GM18502 (cell line): ENCODE results near the gene ZDHHC3.
A peak's percentile ranks its signal among the peaks of the same experiment; 100 is the strongest.

ENCODE experiments used
- ATAC-seq: cut with Tn5 transposase; IDR thresholded peaks from one replicate; pipeline ENCODE4 v1.9.1; 2021; ENCODE audit warnings: mild to moderate bottlenecking; ENCODE audit not compliant: unreplicated experiment, poor library complexity

ZDHHC3 gene

DNA sequence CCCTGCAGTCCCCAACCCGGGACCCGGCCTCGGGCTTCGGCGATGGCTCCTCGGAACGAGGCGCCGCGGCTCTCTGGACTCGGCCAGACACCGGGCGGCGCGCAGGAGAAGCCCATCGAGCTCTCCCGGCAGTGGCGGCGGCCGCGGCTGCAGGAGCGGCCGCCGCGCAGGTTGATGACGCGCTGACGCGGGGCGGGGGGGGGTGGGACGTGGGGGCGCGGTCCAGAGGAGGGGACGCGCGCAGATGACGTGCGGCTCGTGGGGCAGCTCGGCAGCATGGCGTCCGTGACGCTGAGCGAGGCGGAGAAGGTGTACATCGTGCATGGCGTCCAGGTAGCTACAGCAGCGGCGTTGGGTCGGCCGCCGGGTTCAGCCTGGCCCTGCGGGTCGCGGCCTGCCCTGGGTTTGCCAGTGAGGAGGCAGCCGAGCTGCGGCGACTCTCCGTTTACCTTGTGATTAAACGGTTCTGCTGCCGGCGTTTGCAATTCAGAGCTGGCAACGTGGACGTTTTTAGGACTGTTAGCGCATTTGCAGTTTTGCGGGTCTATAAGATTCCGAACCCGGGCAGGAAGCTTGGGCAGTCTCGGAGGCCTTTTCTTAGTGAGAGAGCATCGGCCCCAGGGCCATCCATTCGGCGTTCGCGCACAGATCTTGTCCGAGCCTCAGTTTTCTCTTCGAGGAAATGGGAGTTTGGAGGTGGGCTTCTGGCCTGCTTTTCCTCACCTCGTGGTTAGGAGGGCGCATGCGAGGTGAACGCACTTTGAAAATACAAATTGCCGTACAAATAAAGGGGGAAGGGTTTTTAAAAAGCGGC, at the start of gene ZDHHC3, which contains the start of gene EXOSC7:
Gene ZDHHC3 (minus strand): TSS at position 173 of the 814 bp plus-strand sequence. CDS start 16,738 bp downstream, outside the sequence.
Gene EXOSC7 (plus strand): TSS at position 243 of the 814 bp plus-strand sequence. CDS start 34 bp downstream, at position 277.
- peak; percentile 81 for ATAC-seq

DNA sequence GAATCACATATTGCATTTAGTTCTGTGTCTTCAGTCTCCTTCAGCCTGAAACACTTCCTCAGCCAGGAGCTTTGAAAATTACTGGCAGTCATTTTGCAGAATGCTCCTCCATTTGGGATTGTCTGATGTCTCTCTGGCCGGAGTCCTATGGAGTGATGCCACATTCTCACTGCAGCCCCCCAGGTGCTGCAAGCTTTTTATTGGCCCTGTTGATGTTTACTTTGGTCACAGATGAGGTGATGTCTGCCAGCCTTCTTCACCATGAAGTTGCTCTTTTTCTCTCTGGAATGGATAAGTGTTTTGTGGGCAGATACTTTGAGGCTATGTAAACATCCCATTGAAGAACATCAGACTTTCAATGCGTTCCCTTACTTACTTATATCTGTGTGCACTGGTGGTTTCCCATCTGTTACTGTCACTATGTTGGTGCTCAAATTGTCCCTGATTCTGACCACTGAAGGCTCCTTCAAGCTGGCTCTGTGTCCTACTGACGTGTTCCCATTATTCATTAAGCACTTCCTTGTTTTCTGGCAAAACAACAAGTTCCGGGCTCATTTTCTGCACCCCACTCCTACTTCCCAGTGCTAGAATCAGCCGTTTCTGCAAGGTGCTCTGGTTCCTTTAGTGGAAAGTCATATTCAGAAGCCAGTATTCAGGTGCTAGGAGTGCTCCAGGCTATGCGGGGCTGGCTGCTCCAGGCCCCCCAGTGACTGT, 48.7 kb upstream of the ZDHHC3 start:
- no peak for ATAC-seq

- ATAC-seq: no peak
These were observed 47.7 kb upstream of the ZDHHC3 start for GRCh38 chr3:45023675-45024074.

GRCh38 chr3:45021524-45022297, 45.7 kb upstream of the ZDHHC3 start:
- ATAC-seq: no peak

- no peak for ATAC-seq
These were observed 44.6 kb upstream of the ZDHHC3 start for GRCh38 chr3:45020534-45020933.

- ATAC-seq: no peak
These were observed 41.8 kb upstream of the ZDHHC3 start for GRCh38 chr3:45017821-45018220.

DNA sequence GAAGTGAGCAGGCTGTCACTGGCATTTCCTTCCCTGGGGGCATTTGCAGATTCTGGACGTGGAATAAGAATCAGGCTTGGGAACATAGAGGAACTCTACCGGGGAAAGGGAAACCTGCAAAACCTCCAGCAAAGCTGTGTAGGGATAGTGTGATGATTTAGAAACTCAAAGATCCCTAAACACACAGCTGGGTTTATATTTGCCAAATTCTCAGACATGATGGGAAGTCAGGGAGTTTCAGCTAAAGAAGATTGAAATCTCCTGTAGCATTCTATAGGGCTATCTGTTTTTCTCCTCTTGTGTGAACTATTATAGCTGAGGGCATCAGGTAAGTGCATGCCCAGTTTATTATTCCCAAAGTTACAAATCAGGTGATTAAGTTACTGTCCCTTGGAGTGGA, 40.9 kb upstream of the ZDHHC3 start:
- ATAC-seq: no peak

DNA sequence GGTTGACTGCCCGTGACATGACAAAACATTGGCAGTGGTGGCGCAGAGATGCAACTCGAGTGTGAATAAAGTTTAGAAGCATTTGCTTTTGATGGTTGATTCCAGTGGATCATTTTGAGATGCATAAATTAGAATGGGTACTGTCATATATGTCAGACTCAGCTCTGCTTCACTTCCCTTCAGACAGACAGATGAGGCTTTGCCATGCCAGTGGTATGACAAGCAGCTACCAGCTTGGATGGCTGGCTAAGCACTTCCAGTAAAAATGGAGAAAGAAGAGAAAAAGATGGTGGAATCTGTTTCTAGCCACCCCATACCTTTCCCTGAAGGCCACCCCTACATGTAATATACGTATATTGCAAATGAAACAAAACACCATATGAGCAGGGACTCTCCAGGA, 36.6 kb upstream of the ZDHHC3 start:
- ATAC-seq: no peak

- no peak for ATAC-seq
These were observed 36.0 kb upstream of the ZDHHC3 start for GRCh38 chr3:45011756-45012508.

GRCh38 chr3:45010811-45011333, 34.9 kb upstream of the ZDHHC3 start:
- no peak for ATAC-seq

DNA sequence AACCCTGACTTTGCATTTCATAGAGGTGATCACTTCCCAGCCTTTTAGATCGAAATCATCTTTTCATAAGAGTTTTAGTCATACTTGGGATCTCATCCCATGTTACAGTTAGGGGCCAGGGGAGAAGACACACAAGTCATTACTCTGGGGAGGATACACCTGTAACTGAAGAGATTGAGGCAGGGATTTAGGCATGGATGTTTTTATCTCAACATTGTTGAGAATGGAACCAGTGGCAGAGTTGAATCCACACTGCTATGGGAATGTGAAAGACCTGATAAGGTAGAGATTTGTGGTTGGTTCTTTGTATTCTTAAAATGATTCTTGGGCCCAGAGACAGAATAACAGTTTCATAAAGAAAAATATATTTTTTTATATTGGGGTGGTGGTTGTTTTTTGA, 33.9 kb upstream of the ZDHHC3 start:
- no peak for ATAC-seq

GRCh38 chr3:45008117-45008516, 32.1 kb upstream of the ZDHHC3 start:
- no peak for ATAC-seq

DNA sequence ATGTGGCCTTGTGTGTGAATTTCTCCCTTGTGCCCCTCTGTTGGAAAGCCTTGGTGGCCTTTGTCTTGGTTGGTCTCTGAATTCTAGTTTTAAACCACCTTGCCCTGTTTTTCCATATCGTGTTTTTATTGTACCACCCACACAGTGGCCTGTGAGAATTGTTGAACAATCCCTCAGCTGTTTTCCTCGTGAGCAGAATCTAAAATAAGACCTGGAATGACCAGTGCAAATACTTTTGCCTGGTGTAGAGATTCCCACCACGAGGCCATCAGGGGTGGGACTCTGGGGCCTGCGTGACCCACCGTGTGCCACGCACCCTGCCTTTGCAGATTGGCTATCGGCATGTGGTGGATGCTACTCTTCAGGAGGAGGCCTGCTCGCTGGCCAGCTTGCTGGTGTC, 31.1 kb upstream of the ZDHHC3 start:
- no peak for ATAC-seq

DNA sequence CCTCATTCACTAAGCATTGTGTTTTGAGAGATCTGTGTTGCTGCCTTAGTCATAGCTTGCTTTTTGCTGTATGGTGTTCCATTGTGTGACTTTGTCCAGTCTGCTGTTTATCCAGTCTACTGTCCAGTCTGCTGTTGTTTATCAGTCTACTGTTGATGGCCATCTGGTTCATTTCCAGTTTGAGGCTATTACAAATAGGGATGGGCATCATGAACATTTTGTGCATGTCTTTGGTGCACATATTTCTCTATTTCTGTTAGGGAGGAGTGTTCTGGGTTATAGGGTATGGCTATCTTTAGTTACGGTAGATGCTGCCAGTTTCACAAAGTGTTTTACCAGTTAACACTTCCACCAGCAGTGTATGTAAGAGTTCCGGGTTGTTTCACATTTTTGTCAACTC, 27.9 kb upstream of the ZDHHC3 start:
- no peak for ATAC-seq

DNA sequence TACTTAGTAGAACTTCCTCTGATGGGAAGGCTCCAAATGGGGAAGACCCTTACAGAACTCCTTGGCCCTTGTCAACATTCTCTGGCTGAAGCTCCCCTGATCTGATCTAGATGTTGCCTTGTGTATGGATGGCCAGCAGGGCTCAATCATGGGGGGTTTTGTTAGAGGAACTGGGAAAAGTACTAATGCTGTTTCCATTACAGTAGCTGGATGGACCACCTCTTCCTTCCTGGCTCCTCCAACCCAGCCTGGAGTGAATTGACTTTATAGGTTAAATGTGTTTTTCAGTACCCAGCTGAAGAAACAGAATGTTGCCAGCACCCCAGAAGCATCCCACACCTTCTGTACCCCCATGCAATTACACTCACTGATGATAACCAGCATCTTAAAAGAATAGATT, 27.4 kb upstream of the ZDHHC3 start:
- no peak for ATAC-seq

DNA sequence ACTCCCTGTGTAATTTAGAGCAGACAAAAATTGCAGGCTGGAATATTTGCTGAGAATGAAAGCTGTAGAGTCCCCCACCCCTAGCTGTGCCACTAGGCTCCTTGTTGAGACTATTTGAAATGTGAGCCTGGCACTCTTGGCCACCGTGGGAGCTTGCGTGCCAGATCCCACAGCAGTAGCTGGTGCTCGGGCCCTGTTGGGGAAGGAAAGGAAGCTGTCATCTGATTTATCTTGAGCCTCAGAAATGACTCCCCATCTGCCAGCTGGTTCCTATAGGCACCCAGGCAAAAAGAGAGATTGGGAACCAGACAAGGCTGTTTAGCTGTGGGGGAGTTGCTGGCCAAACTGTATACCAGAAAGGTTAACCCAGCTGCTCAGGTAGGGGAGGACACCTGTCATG, 26.7 kb upstream of the ZDHHC3 start:
- no peak for ATAC-seq

- no peak for ATAC-seq
These were observed 26.2 kb upstream of the ZDHHC3 start for GRCh38 chr3:45002139-45002660.

DNA sequence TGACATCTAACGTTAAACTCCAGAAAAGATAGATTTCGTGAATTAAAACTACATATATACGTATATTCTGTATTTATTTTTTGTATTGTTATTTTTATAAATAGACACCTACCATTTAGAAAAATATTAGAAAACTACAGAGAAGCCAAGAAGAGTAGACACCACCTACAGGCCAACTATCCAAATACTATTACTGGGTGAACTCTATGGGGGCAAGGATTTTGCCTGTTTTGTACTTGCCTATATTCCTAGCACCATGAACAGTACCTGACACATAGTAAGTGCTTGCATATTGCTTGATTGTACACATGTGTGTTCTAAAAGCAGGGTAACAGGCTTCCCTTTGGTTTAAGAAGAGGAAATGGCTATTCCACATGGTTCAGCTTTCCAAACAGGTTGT, 25.8 kb upstream of the ZDHHC3 start:
- ATAC-seq: no peak

DNA sequence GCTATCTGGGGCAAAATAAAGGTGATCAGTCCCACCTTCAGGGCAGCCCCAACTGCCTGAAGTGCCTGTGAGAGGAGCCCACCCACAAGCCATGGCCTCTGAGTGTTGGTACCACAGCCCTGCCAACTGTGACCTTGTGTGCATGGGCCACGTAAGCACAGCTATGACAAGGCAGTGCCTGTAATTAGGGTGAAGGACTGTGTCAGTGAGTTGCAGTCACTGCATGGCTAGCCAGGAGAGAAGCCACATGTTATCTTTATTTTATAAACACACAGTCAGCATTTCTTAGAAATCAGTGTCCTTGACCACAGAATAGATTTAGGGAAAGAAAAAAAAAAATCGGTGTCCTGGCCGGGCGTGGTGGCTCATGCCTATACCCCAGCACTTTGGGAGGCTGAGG, 24.8 kb upstream of the ZDHHC3 start:
- no peak for ATAC-seq

- ATAC-seq: no peak
These were observed 23.8 kb upstream of the ZDHHC3 start for GRCh38 chr3:44999782-45000181.
